GM23248 (cell line): ENCODE data around the gene MAPKAPK5. TPM values are rescaled to one million over a fixed set of nuclear protein-coding genes. Genes with fewer than 3 reads are reported as not detected.
A peak's percentile ranks its signal among the peaks of the same experiment; 100 is the strongest.

Experiments used
- DNase-seq: peaks from one replicate; pipeline ENCODE4 v3.0.0-alpha.2; 2015
- H2AFZ ChIP-seq: fragments of 200-600 bp; sonication (generic); 2 replicates; pipeline ENCODE4 v1.6.1; 2016; ENCODE audit warnings: antibody characterized with exemption
- H3F3A ChIP-seq: fragments of 200-600 bp; sonication (generic); 2 replicates; pipeline ENCODE4 v1.6.1; 2016; ENCODE audit warnings: mild to moderate bottlenecking, antibody characterized with exemption, mixed run types; ENCODE audit not compliant: insufficient read depth
- H3K27ac ChIP-seq: fragments of 200-600 bp; sonication (generic); 2 replicates; pipeline ENCODE4 v1.5.1; 2016; ENCODE audit warnings: mild to moderate bottlenecking
- H3K27me3 ChIP-seq: fragments of 200-600 bp; sonication (generic); replicated peaks from 2 replicates; pipeline ENCODE4 v1.6.1; 2016; ENCODE audit warnings: mild to moderate bottlenecking; ENCODE audit not compliant: insufficient read depth
- H3K36me3 ChIP-seq: fragments of 200-600 bp; sonication (generic); 2 replicates; pipeline ENCODE4 v1.6.1; 2016; ENCODE audit warnings: low read depth, mild to moderate bottlenecking
- H3K4me1 ChIP-seq: fragments of 200-600 bp; sonication (generic); 2 replicates; pipeline ENCODE4 v1.6.1; 2016; ENCODE audit warnings: mild to moderate bottlenecking; ENCODE audit not compliant: insufficient read depth
- H3K4me2 ChIP-seq: fragments of 200-600 bp; sonication (generic); one replicate; pipeline ENCODE4 v1.6.1; 2016; ENCODE audit warnings: mild to moderate bottlenecking; ENCODE audit not compliant: unreplicated experiment
- H3K4me3 ChIP-seq: fragments of 200-600 bp; sonication (generic); 2 replicates; pipeline ENCODE4 v1.5.1; 2016; ENCODE audit warnings: mild to moderate bottlenecking
- H3K79me2 ChIP-seq: fragments of 200-600 bp; sonication (generic); 2 replicates; pipeline ENCODE4 v1.6.1; 2016; ENCODE audit warnings: mild to moderate bottlenecking; ENCODE audit not compliant: insufficient read depth
- H3K9ac ChIP-seq: fragments of 200-600 bp; sonication (generic); 2 replicates; pipeline ENCODE4 v1.6.1; 2016; ENCODE audit warnings: mild to moderate bottlenecking
- H3K9me2 ChIP-seq: fragments of 200-600 bp; sonication (generic); 2 replicates; pipeline ENCODE4 v1.6.1; 2016; ENCODE audit warnings: mixed run types, mild to moderate bottlenecking, moderate library complexity; ENCODE audit not compliant: insufficient read depth
- H3K9me3 ChIP-seq: fragments of 200-600 bp; sonication (generic); one replicate; pipeline ENCODE4 v1.6.1; 2017; ENCODE audit warnings: low read depth
- H4K20me1 ChIP-seq: fragments of 200-600 bp; sonication (generic); 2 replicates; pipeline ENCODE4 v1.6.0; 2016; ENCODE audit not compliant: insufficient read depth
- EZH2 ChIP-seq: fragments of 200-600 bp; sonication (generic); IDR thresholded peaks from 2 replicates; pipeline ENCODE4 v1.6.1; 2018; ENCODE audit warnings: antibody characterized with exemption, mild to moderate bottlenecking; ENCODE audit not compliant: insufficient read depth, poor library complexity, severe bottlenecking
- EZH2phosphoT487 ChIP-seq: fragments of 200-600 bp; sonication (generic); IDR thresholded peaks from 2 replicates; pipeline ENCODE4 v1.6.1; 2018; ENCODE audit warnings: antibody characterized with exemption, moderate library complexity, mild to moderate bottlenecking, low read depth; ENCODE audit not compliant: insufficient read depth
- WGBS, 2 experiments: methylation state at CpG; one replicate each; pipeline ENCODE4 v1.1.6; 2015 to 2017; ENCODE audit warnings: low lambda C conversion rate in 2 of 2, low coverage in 1 of 2; ENCODE audit errors: missing lambda C conversion rate in 2 of 2; 5-methylcytosine and 5-hydroxymethylcytosine counted together
- in situ Hi-C: fragments of 300-500 bp; cut with MboI; formaldehyde crosslinking; loops from 2 replicates; pipeline ENCODE4 v1.15.0; 2020
- polyA plus RNA-seq: library from polyadenylated mRNA; unstranded; fragments of >200 nt; fragmentation: Nextera tagmentation; extraction: Ambion mirVana; gene quantifications from 2 replicates; pipeline ENCODE4 v1.2.1, GENCODE V29; 2016
- total RNA-seq: library from RNA; depleted of rRNA; stranded (reverse); fragments of >200 nt; shearing (Covaris generic); gene quantifications from 2 replicates; pipeline ENCODE4 v1.2.3, GENCODE V29; 2014

Gene MAPKAPK5
- total and polyA plus RNA-seq, 2 experiments from 2014 or later: 23.1 to 31.2 TPM

DNA sequence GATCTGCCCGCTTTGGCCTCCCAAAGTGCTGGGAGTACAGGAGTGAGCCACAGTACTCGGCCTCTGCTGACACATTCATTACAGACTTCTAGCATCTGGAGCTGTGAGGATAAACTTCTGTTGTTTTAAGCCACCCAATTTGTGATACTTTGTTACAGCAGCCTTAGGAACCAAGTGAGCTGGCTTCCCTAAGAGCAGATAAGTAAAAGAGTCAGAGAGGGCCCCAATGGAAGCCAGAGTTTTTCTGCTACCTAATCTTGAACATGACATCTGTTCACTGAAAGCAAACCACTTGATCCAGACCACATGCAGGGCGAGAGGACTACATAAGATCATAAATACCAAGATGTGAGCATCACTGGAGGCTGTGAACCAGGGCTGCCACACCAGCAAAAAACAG lies 3.7 kb upstream of the MAPKAPK5 start:
- Histone ChIP-seq H3K4me2 (no peak overlapping the region), H3K9ac (no peak overlapping the region), H3K9me3 (no peaks in the 10 kb centered on the region), H4K20me1 (no peaks in the 10 kb centered on the region), H3K9me2 (no peaks in the 10 kb centered on the region), H3K27ac (no peak overlapping the region), H3K4me1 (peaks cover 13% of the 10 kb centered on the region; the same call in 1 of the 2 replicates), H2AFZ (no peak overlapping the region), H3K36me3 (no peaks in the 10 kb centered on the region), H3K27me3 (no peaks in the 10 kb centered on the region), H3K4me3 (no peak overlapping the region), H3F3A (0 out of 2 replicates have a peak, but pooled peaks cover 7% of the 10 kb centered on the region), H3K79me2 (peaks cover 32% of the 10 kb centered on the region)
- WGBS, 2 experiments: 79 to 83% methylated on average over 3 of the region's 3 CpGs
- in situ Hi-C loops: no loop called here
- no peak for TF ChIP-seq EZH2phosphoT487
- TF ChIP-seq EZH2: no peak
- DNase-seq: no peak

- Histone ChIP-seq H3K27ac (peak overlapping the region; percentile 91), H3K4me3 (peak overlapping the region; percentile 91), H3K4me2 (peak overlapping the region; percentile 95), H3F3A (0 out of 2 replicates have a peak, but pooled peaks cover 9% of the 10 kb centered on the region), H4K20me1 (no peaks in the 10 kb centered on the region), H2AFZ (peak overlapping the region; percentile 94), H3K27me3 (no peaks in the 10 kb centered on the region), H3K9ac (peak overlapping the region; percentile 94), H3K79me2 (peaks cover 57% of the 10 kb centered on the region), H3K4me1 (peaks cover 20% of the 10 kb centered on the region), H3K36me3 (no peaks in the 10 kb centered on the region), H3K9me3 (no peaks in the 10 kb centered on the region), H3K9me2 (no peaks in the 10 kb centered on the region)
- 25 to 33% methylated on average over 11 of the region's 11 CpGs for WGBS, 2 experiments
- TF ChIP-seq EZH2: no peak
- TF ChIP-seq EZH2phosphoT487: no peak
- DNase-seq: peak; percentile 20
- in situ Hi-C loops: no loop called here
These were observed 1.2 kb upstream of the MAPKAPK5 start for GRCh38 chr12:111840807-111841206.

- no peaks in the 10 kb centered on the region for H4K20me1 ChIP-seq
- H3K9me2 ChIP-seq: no peaks in the 10 kb centered on the region
- in situ Hi-C loops: no loop called here
- peak overlapping the region; percentile 94 for H2AFZ ChIP-seq
- H3K4me1 ChIP-seq: peaks cover 20% of the 10 kb centered on the region
- H3K4me3 ChIP-seq: peak overlapping the region; percentile 91
- H3K9ac ChIP-seq: peak overlapping the region; percentile 94
- WGBS, 2 experiments: 1% methylated on average over 13 of the region's 13 CpGs
- peak; percentile 33 for DNase-seq
- no peaks in the 10 kb centered on the region for H3K9me3 ChIP-seq
- peak overlapping the region; percentile 91 for H3K27ac ChIP-seq
- TF ChIP-seq EZH2 (no peak), EZH2phosphoT487 (no peak)
- no peaks in the 10 kb centered on the region for H3K27me3 ChIP-seq
- H3F3A ChIP-seq: peaks cover 13% of the 10 kb centered on the region; the same call in 1 of the 2 replicates
- H3K79me2 ChIP-seq: peaks cover 62% of the 10 kb centered on the region
- H3K4me2 ChIP-seq: peak overlapping the region; percentile 95
- no peaks in the 10 kb centered on the region for H3K36me3 ChIP-seq
These were observed 735 bp upstream of the MAPKAPK5 start for GRCh38 chr12:111841236-111841749.

DNA sequence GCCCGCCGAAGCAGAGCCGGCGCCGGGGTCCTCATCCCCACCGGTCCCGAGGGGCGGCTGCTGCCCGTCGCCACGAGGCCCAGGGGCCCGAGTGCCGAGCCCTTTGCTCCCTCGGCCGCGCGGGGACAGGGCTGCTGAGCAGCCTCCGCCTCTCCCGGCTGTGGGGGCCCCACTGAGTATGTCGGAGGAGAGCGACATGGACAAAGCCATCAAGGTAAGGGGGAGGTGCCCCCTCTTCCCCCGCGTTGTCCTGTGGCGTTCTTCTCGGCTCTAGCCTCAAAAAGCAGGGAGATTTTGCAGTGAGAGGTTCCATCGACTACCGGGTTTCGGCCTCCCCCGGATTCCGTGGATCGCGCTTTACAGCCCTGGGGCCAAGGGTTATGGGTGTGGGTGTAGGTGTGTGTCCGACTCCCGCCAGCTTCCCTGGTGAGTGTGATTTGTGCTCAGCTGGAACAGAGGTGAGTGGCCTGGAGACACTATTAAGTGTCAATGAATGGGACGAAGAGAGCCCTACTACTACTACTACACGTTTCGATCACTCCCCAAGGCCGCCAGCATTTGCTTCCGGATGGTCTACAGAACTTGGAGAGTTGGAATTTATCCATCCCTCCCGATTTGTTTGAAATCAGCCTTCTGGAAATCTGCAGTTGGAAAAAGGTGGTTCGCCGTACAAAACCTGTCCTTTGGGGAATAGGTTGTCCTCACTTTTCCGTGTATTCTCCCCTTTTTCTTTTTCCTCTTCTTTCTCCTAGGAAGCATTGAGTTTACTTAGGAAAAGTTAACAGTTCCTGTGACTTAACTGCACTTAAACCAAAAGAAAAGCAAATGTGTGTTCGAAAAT lies 748 bp downstream of the MAPKAPK5 start:
- Histone ChIP-seq H3K4me3 (peak overlapping the region; percentile 91), H3K79me2 (peaks cover 76% of the 10 kb centered on the region), H3K9ac (peak overlapping the region; percentile 94), H3K9me2 (no peaks in the 10 kb centered on the region), H3K36me3 (no peaks in the 10 kb centered on the region), H3K4me2 (peak overlapping the region; percentile 98), H4K20me1 (no peaks in the 10 kb centered on the region), H3K4me1 (peaks cover 20% of the 10 kb centered on the region), H3K9me3 (no peaks in the 10 kb centered on the region), H3F3A (peaks cover 20% of the 10 kb centered on the region; the same call in 1 of the 2 replicates), H3K27ac (peak overlapping the region; percentile 91), H3K27me3 (no peaks in the 10 kb centered on the region), H2AFZ (peak overlapping the region; percentile 94)
- TF ChIP-seq EZH2 (no peak), EZH2phosphoT487 (no peak)
- in situ Hi-C loops: no loop called here
- WGBS, 2 experiments: 3 to 5% methylated on average over 37 to 44 of the region's 44 CpGs
- peak; percentile 63 for DNase-seq
